K562 (cell line): ENCODE results near the gene NUP210. TPM values are rescaled to one million over a fixed set of nuclear protein-coding genes. Genes with fewer than 3 reads are reported as not detected.

Source experiments
- ATAC-seq: fragments of 200-7000 bp; cut with Tn5 transposase; 3 replicates; pipeline ENCODE4 v1.9.1; 2020; ENCODE audit warnings: moderate library complexity
- BruUV-seq: library from RNA; stranded (reverse); fragments of 400-500 nt; replicated peaks from 2 replicates; lab custom pipeline; 2021; lab: Mats Ljungman, UMichigan
- CTCF ChIA-PET: fragments of 300-600 bp; formaldehyde crosslinking; extraction: SDS; loops from one replicate; lab custom pipeline; 2021; ENCODE audit warnings: low intra/inter-chr PET ratio; lab: Yijun Ruan, JAX
- POLR2A ChIA-PET: fragments of 300-600, 350-650 bp; sonication (Branson Sonifier 250); formaldehyde crosslinking; extraction: SDS; loops from one replicate; lab custom pipeline; 2021; ENCODE audit warnings: antibody characterized with exemption, inconsistent platforms; lab: Yijun Ruan, JAX
- DNase-seq, 4 experiments: peaks; one replicate each; pipeline versions ENCODE4 v3.0.0 to v3.0.0-alpha.2; 2011 to 2018; ENCODE audit warnings: low spot score in 3 of 4, mixed read lengths in 3 of 4; ENCODE audit errors: extremely low read depth in 1 of 4
- FAIRE-seq: peaks from 2 replicates; lab custom pipeline; 2011; peaks lifted over from hg19 to GRCh38; lab: Jason Lieb, UNC
- H2AFZ ChIP-seq: 2 replicates; pipeline ENCODE4 v1.6.0; 2011; ENCODE audit warnings: low read depth, low read length, control low read depth, inconsistent platforms
- H3K27ac ChIP-seq: fragments of 200-600 bp; 3 replicates; pipeline ENCODE4 v1.8.0; 2011; ENCODE audit warnings: low read depth, mild to moderate bottlenecking, control low read depth, inconsistent platforms, low read length, moderate library complexity, mixed read lengths; ENCODE audit errors: extremely low read depth
- H3K27me3 ChIP-seq, 2 experiments: fragments of 300-600 bp in 1 of 2; 2 replicates in 1 of 2; 3 replicates in 1 of 2; pipeline versions ENCODE4 v1.6.0 to v1.8.0; 2011; ENCODE audit warnings: inconsistent platforms in 2 of 2, low read length in 2 of 2, mild to moderate bottlenecking in 1 of 2, mixed read lengths in 1 of 2, moderate library complexity in 1 of 2; ENCODE audit not compliant: control insufficient read depth in 2 of 2, insufficient read depth in 2 of 2
- H3K36me3 ChIP-seq: fragments of 300-600 bp; 3 replicates; pipeline ENCODE4 v1.8.0; 2011; ENCODE audit warnings: mild to moderate bottlenecking, low read length, inconsistent platforms; ENCODE audit not compliant: control insufficient read depth, insufficient read depth
- H3K4me1 ChIP-seq, 2 experiments: fragments of 200-600 bp in 1 of 2; replicated peaks in 1 of 2; 2 replicates in 1 of 2; 3 replicates in 1 of 2; pipeline versions ENCODE4 v1.5.1 to v1.8.0; 2011; ENCODE audit warnings: inconsistent platforms in 2 of 2, low read length in 2 of 2, mild to moderate bottlenecking in 1 of 2, mixed read lengths in 1 of 2, moderate library complexity in 1 of 2; ENCODE audit not compliant: control insufficient read depth in 2 of 2, insufficient read depth in 2 of 2
- H3K4me2 ChIP-seq: 2 replicates; pipeline ENCODE4 v1.6.1; 2011; ENCODE audit warnings: low read length, control low read depth, inconsistent platforms, mixed read lengths; ENCODE audit not compliant: insufficient read depth
- H3K4me3 ChIP-seq: fragments of 200-600 bp; sonication (generic), shearing (Covaris generic); 2 replicates; pipeline ENCODE4 v1.5.1; 2016; ENCODE audit warnings: control low read depth, inconsistent platforms
- H3K79me2 ChIP-seq: fragments of 200-600 bp; 3 replicates; pipeline ENCODE4 v1.8.0; 2011; ENCODE audit warnings: low read length, inconsistent platforms; ENCODE audit not compliant: control insufficient read depth, insufficient read depth
- H3K9ac ChIP-seq, 2 experiments: 2 replicates each; pipeline versions ENCODE4 v1.6.0 to v1.6.1; 2011; ENCODE audit warnings: low read depth in 2 of 2, low read length in 2 of 2, control low read depth in 1 of 2, inconsistent platforms in 1 of 2, mild to moderate bottlenecking in 1 of 2, mixed read lengths in 1 of 2; ENCODE audit not compliant: insufficient read depth in 1 of 2
- H3K9me1 ChIP-seq: one replicate; pipeline ENCODE4 v1.6.0; 2011; ENCODE audit warnings: inconsistent platforms, mild to moderate bottlenecking, low read length, moderate library complexity; ENCODE audit not compliant: control insufficient read depth, insufficient read depth
- H3K9me3 ChIP-seq: replicated peaks from 2 replicates; pipeline ENCODE4 v1.5.1; 2011; ENCODE audit warnings: low read depth, low read length, inconsistent platforms; ENCODE audit not compliant: control insufficient read depth, insufficient read depth
- H4K20me1 ChIP-seq: replicated peaks from 2 replicates; pipeline ENCODE4 v1.6.1; 2011; ENCODE audit warnings: low read length, inconsistent platforms, mixed read lengths; ENCODE audit not compliant: control insufficient read depth, insufficient read depth
- HMGN3 ChIP-seq: IDR thresholded peaks from 2 replicates; pipeline ENCODE4 v1.6.1; 2011; ENCODE audit warnings: borderline replicate concordance, low read depth, mild to moderate bottlenecking, mixed read lengths, low read length; ENCODE audit not compliant: insufficient read length; ENCODE audit errors: extremely low read depth
- PCBP1 ChIP-seq: fragments of 200-400 bp; formaldehyde crosslinking; IDR thresholded peaks from 2 replicates; pipeline ENCODE4 v1.6.1; 2018; ENCODE audit warnings: mild to moderate bottlenecking, low read depth, low read length; ENCODE audit not compliant: poor library complexity, severe bottlenecking
- ZBTB33 ChIP-seq: sonication (generic); formaldehyde crosslinking; IDR thresholded peaks from 2 replicates; pipeline ENCODE4 v1.8.1; 2023; ENCODE audit warnings: mild to moderate bottlenecking, missing genetic modification reagents
- ZBTB7A ChIP-seq: IDR thresholded peaks from 2 replicates; pipeline ENCODE4 v1.6.1; 2011; ENCODE audit warnings: low read depth, mild to moderate bottlenecking, low read length, moderate library complexity, borderline replicate concordance; ENCODE audit not compliant: control insufficient read depth
- ZFX ChIP-seq: sonication (generic); formaldehyde crosslinking; IDR thresholded peaks from 2 replicates; pipeline ENCODE4 v1.8.0; 2022; ENCODE audit warnings: mild to moderate bottlenecking, missing genetic modification reagents, moderate library complexity
- ZKSCAN3 ChIP-seq: fragments of 250-450 bp; sonication (Bioruptor Pico); IDR thresholded peaks from 2 replicates; pipeline ENCODE4 v1.4.0; 2020
- ZNF282 ChIP-seq: sonication (generic); formaldehyde crosslinking; IDR thresholded peaks from 2 replicates; pipeline ENCODE4 v1.8.1; 2023; ENCODE audit warnings: missing genetic modification reagents
- ZNF3 ChIP-seq: fragments of 250-450 bp; sonication (Bioruptor Pico); IDR thresholded peaks from 2 replicates; pipeline ENCODE4 v1.5.0; 2021; ENCODE audit warnings: mild to moderate bottlenecking, moderate library complexity
- WGBS: fragments of 100-300 bp; shearing (Covaris generic); methylation state at CpG from one replicate; pipeline ENCODE4 v1.1.6; 2016; ENCODE audit warnings: low coverage, mixed read lengths; ENCODE audit not compliant: insufficient coverage; ENCODE audit errors: missing lambda C conversion rate; 5-methylcytosine and 5-hydroxymethylcytosine counted together
- in situ Hi-C: fragments of 300-500 bp; cut with MboI; formaldehyde crosslinking; loops from 4 replicates; pipeline ENCODE4 v1.15.0; 2018; ENCODE audit warnings: inconsistent platforms, mixed read lengths
- intact Hi-C: fragments of 100-400 bp; cut with micrococcal nuclease; formaldehyde crosslinking; loops from 2 replicates; pipeline ENCODE4 v1.14.2; 2022
- polyA plus RNA-seq, 8 experiments: library from polyadenylated mRNA; depleted of rRNA in 4 of 8; stranded (reverse) in 5 of 8; unstranded in 3 of 8; fragments of >200 nt; fragmentation: Nextera tagmentation in 2 of 8; fragmentation: Illumina TruSeq in 1 of 8; extraction: Ambion mirVana in 2 of 8; extraction: Trizol in 1 of 8; gene quantifications; 2 replicates each; pipeline versions ENCODE4 v1.2.1 to v1.2.3, GENCODE V29; 2011 to 2014; ENCODE audit warnings: inconsistent platforms in 1 of 8, missing spikeins in 1 of 8
- total RNA-seq, 7 experiments: library from RNA; depleted of rRNA in 6 of 7; stranded (reverse); fragments of >200 nt in 6 of 7; fragmentation: Illumina TruSeq in 2 of 7; extraction: Trizol in 2 of 7; gene quantifications; 2 replicates each; pipeline versions ENCODE4 v1.2.1 to v1.2.3, GENCODE V29; 2011 to 2021; ENCODE audit warnings: low replicate concordance in 1 of 7
- TF ChIP-seq, protein P1 (sequence below): fragments of 250-450 bp; sonication (Bioruptor Pico); IDR thresholded peaks from 2 replicates; pipeline ENCODE4 v1.9.0; 2021; ENCODE audit warnings: mild to moderate bottlenecking, inconsistent platforms

NUP210 gene
- total and polyA plus RNA-seq, 9 of the 15 experiments (the other 6 are each of a cell fraction or from before 2014, with no cell fraction given), result 1.2 to 138 (median 44.0) TPM

GRCh38 chr3:13281507-13282357, 138.4 kb downstream of the NUP210 start:
- DNase-seq (peak; percentile 37 to 62 (median 53)), FAIRE-seq (no peak), ATAC-seq (peak; percentile 13; the same call in 1 of the 3 replicates)
- Histone ChIP-seq H3K9ac (peak overlapping the region in 1 of 2 experiments; percentile 88; a peak in 1 of 4 replicates), H3K27me3 (peaks cover 23 to 66% of the 10 kb centered on the region in 2 experiments), H3K27ac (no peak overlapping the region), H3K79me2 (no peaks in the 10 kb centered on the region), H4K20me1 (peaks cover 16% of the 10 kb centered on the region), H3K4me3 (peak overlapping the region; percentile 29; the same call in 1 of the 2 replicates), H3K36me3 (no peaks in the 10 kb centered on the region), H3K9me1 (no peaks in the 10 kb centered on the region), H3K4me2 (no peak overlapping the region; the same call in 1 of the 2 replicates), H3K4me1 (peaks cover 8 to 27% of the 10 kb centered on the region in 2 experiments; a peak in 4 of 5 replicates), H3K9me3 (peaks cover 1% of the 10 kb centered on the region), H2AFZ (no peak overlapping the region)
- BruUV-seq, result no TSS peak
- in situ Hi-C loops, result no loop called here
- POLR2A ChIA-PET, result interaction anchor here (0.6 kb wide), 1 partner anchor 168 kb away, joined by 3 read pairs; no protein-coding TSS in a partner anchor
- intact Hi-C loops, result loop anchor here (2.0 to 10.0 kb wide), 2 partner anchors 189 to 373 kb away; no protein-coding TSS in a partner anchor
- TF ChIP-seq ZFX, result peak; percentile 34; the same call in 1 of the 2 replicates
- 0 out of 2 replicates have a peak, but pooled peaks have one; percentile 65 for TF ChIP-seq ZNF282 (CRISPR knock-in tag)
- no peak for TF ChIP-seq ZKSCAN3
- TF ChIP-seq HMGN3, result peak; percentile 18
- peak; percentile 42 for TF ChIP-seq PCBP1
- TF ChIP-seq, protein P1, sequence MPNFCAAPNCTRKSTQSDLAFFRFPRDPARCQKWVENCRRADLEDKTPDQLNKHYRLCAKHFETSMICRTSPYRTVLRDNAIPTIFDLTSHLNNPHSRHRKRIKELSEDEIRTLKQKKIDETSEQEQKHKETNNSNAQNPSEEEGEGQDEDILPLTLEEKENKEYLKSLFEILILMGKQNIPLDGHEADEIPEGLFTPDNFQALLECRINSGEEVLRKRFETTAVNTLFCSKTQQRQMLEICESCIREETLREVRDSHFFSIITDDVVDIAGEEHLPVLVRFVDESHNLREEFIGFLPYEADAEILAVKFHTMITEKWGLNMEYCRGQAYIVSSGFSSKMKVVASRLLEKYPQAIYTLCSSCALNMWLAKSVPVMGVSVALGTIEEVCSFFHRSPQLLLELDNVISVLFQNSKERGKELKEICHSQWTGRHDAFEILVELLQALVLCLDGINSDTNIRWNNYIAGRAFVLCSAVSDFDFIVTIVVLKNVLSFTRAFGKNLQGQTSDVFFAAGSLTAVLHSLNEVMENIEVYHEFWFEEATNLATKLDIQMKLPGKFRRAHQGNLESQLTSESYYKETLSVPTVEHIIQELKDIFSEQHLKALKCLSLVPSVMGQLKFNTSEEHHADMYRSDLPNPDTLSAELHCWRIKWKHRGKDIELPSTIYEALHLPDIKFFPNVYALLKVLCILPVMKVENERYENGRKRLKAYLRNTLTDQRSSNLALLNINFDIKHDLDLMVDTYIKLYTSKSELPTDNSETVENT (CRISPR knock-in tag), result no peak
- peak; percentile 85 for TF ChIP-seq ZBTB33 (CRISPR knock-in tag)
- TF ChIP-seq ZNF3, result no peak
- TF ChIP-seq ZBTB7A, result peak; percentile 12; the same call in 1 of the 2 replicates
- CTCF ChIA-PET, result no interaction called here
- WGBS, result 49% methylated on average over 41 of the region's 47 CpGs
